ENCODE data around the gene SCNM1.

Gene SCNM1

GRCh38 chr1:151165738-151166504, at the start of gene SCNM1, which contains the start of gene LYSMD1:
Gene SCNM1 (plus strand): TSS chr1:151166144. CDS start chr1:151166153, 9 bp downstream.
Gene LYSMD1 (minus strand): TSS chr1:151165902. CDS start chr1:151165258, 644 bp downstream.
- no peak for TF ChIP-seq CTCF (IDR thresholded peaks at IDR 0.05; ENCODE audit: low read depth, low read length, missing control alignments)

GRCh38 chr1:151124763-151125403, 41.1 kb upstream of the SCNM1 start:
- no peak overlapping the region for H3K4me3 ChIP-seq (ENCODE audit: low read depth, low read length)
- TF ChIP-seq CTCF (IDR thresholded peaks at IDR 0.05; ENCODE audit: low read depth, low read length, missing control alignments): no peak
- no peak for DNase-seq (ENCODE audit: low read depth)

More at GRCh38 chr1:151165738-151166504, at the start of gene SCNM1, which contains the start of gene LYSMD1:
- DNase-seq (ENCODE audit: low read depth): peak; percentile 99
- peak within 1 kb of the TSS; percentile 79 for H3K4me3 ChIP-seq (ENCODE audit: low read depth, low read length)

GRCh38 chr1:151128800-151129199, 37.1 kb upstream of the SCNM1 start:
- H3K4me3 ChIP-seq (ENCODE audit: low read depth, low read length): no peak overlapping the region
- TF ChIP-seq CTCF (IDR thresholded peaks at IDR 0.05; ENCODE audit: low read depth, low read length, missing control alignments): no peak
- DNase-seq (ENCODE audit: low read depth): no peak

- peak; percentile 56 for DNase-seq (ENCODE audit: low read depth)
- TF ChIP-seq CTCF (IDR thresholded peaks at IDR 0.05; ENCODE audit: low read depth, low read length, missing control alignments): no peak
- H3K4me3 ChIP-seq (ENCODE audit: low read depth, low read length): peak overlapping the region; percentile 6
These were observed 34.9 kb upstream of the SCNM1 start for GRCh38 chr1:151130987-151131586.

GRCh38 chr1:151131701-151132334, 34.1 kb upstream of the SCNM1 start:
- no peak for TF ChIP-seq CTCF (IDR thresholded peaks at IDR 0.05; ENCODE audit: low read depth, low read length, missing control alignments)
- no peak for DNase-seq (ENCODE audit: low read depth)
- H3K4me3 ChIP-seq (ENCODE audit: low read depth, low read length): no peak overlapping the region; the same call in 1 of the 2 replicates

GRCh38 chr1:151132335-151133017, 33.5 kb upstream of the SCNM1 start:
- H3K4me3 ChIP-seq (ENCODE audit: low read depth, low read length): no peak overlapping the region
- no peak for TF ChIP-seq CTCF (IDR thresholded peaks at IDR 0.05; ENCODE audit: low read depth, low read length, missing control alignments)
- DNase-seq (ENCODE audit: low read depth): no peak
